CD4-positive, alpha-beta T cell (primary cell): Measurements from ENCODE around the gene NLRP7. TPM values are rescaled to one million over a fixed set of nuclear protein-coding genes. Genes with fewer than 3 reads are reported as not detected.
A peak's percentile ranks its signal among the peaks of the same experiment; 100 is the strongest.
"Not testable (repeated sequence)": the region's sequence is repeated elsewhere in the genome, so short reads cannot be mapped to it uniquely, and the experiment has no call there.

Experiments used
- ATAC-seq: fragments of 200-7000 bp; cut with Tn5 transposase; one replicate; pipeline ENCODE4 v1.10.0; 2022; ENCODE audit warnings: mild to moderate bottlenecking; ENCODE audit not compliant: poor library complexity
- CTCF ChIA-PET: fragments of 350-600 bp; sonication (Branson Sonifier 250); formaldehyde crosslinking; loops from one replicate; lab custom pipeline; 2021; ENCODE audit warnings: antibody characterized with exemption, inconsistent platforms; lab: Charles Lee
- POLR2A ChIA-PET: fragments of 350-600 bp; sonication (Branson Sonifier 250); formaldehyde crosslinking; loops from one replicate; lab custom pipeline; 2021; ENCODE audit warnings: antibody characterized with exemption, inconsistent platforms; lab: Charles Lee
- DNase-seq, 14 experiments: peaks; one replicate each; pipeline ENCODE4 v3.0.0-alpha.2; 2013 to 2020; ENCODE audit warnings: mixed read lengths in 2 of 14
- H3K27ac ChIP-seq, 2 donors: one replicate each; pipeline versions ENCODE4 v1.5.1 to v1.7.0; 2013; ENCODE audit warnings: low read length in 2 of 2, low read depth in 1 of 2, mild to moderate bottlenecking in 1 of 2
- H3K27me3 ChIP-seq, 2 experiments: 1 replicate in 1 of 2; 2 replicates in 1 of 2; pipeline versions ENCODE4 v1.6.1 to v1.7.0; 2013; ENCODE audit warnings: low read length in 2 of 2, control low read depth in 1 of 2, mild to moderate bottlenecking in 1 of 2, moderate library complexity in 1 of 2; ENCODE audit not compliant: insufficient read depth in 2 of 2, control insufficient read depth in 1 of 2
- H3K36me3 ChIP-seq: one replicate; pipeline ENCODE4 v1.6.1; 2013; ENCODE audit warnings: low read length, control low read depth; ENCODE audit not compliant: insufficient read depth
- H3K4me1 ChIP-seq: one replicate; pipeline ENCODE4 v1.6.1; 2013; ENCODE audit warnings: low read length, control low read depth; ENCODE audit not compliant: insufficient read depth
- H3K4me3 ChIP-seq: one replicate; pipeline ENCODE4 v1.5.1; 2013; ENCODE audit warnings: mild to moderate bottlenecking, low read length, moderate library complexity
- H3K9me3 ChIP-seq, 2 experiments: 1 replicate in 1 of 2; 2 replicates in 1 of 2; pipeline versions ENCODE4 v1.6.1 to v1.7.0; 2013; ENCODE audit warnings: low read length in 2 of 2, mild to moderate bottlenecking in 2 of 2, control low read depth in 1 of 2, moderate library complexity in 1 of 2; ENCODE audit not compliant: control insufficient read depth in 1 of 2, insufficient read depth in 1 of 2
- H3K27ac Mint-ChIP-seq: one replicate; pipeline ENCODE4 v1.8.0; 2020; ENCODE audit warnings: mixed read lengths
- H3K27me3 Mint-ChIP-seq: one replicate; pipeline ENCODE4 v1.8.0; 2021; ENCODE audit warnings: mixed read lengths
- H3K36me3 Mint-ChIP-seq: one replicate; pipeline ENCODE4 v1.8.0; 2021; ENCODE audit warnings: low read depth, mixed read lengths
- H3K4me1 Mint-ChIP-seq: one replicate; pipeline ENCODE4 v1.8.0; 2021; ENCODE audit warnings: low read depth, mixed read lengths
- H3K4me3 Mint-ChIP-seq: one replicate; pipeline ENCODE4 v1.8.0; 2020; ENCODE audit warnings: mild to moderate bottlenecking, mixed read lengths
- H3K9me3 Mint-ChIP-seq: one replicate; pipeline ENCODE4 v1.8.0; 2020; ENCODE audit warnings: mixed read lengths
- CTCF ChIP-seq: fragments of 200-600 bp; IDR thresholded peaks from one replicate; pipeline ENCODE4 v1.8.0; 2022; ENCODE audit warnings: antibody characterized with exemption, mild to moderate bottlenecking
- intact Hi-C, 2 experiments: fragments of 100-400 bp; cut with DNase I in 1 of 2; cut with micrococcal nuclease in 1 of 2; formaldehyde crosslinking; loops; one replicate each; pipeline versions ENCODE4 v1.15.1 to v1.9.0; 2023 to 2025; cut with DNase I, micrococcal nuclease
- polyA plus RNA-seq, 2 donors: library from polyadenylated mRNA; unstranded; fragments of 120-200 nt; gene quantifications; one replicate each; pipeline ENCODE4 v1.2.1, GENCODE V29; 2013
- total RNA-seq, 174 experiments: library from RNA in 2 of 174; stranded (reverse) in 2 of 174; gene quantifications; one replicate each; pipeline ENCODE4 v1.2.3 and lab custom pipeline; 2021 to 2026

The NLRP7 gene
- total RNA-seq = not detected
- polyA plus RNA-seq (2013, experiment 1 of 2) = 0.15 TPM
- 0.08 TPM for polyA plus RNA-seq (2013, experiment 2 of 2)
- 0 to 3.6 (median 0) reads per million in 172 experiments for total RNA-seq (lab: John Stamatoyannopoulos, UW)

- no peak within 1 kb of the TSS for H3K4me3 ChIP-seq
- Mint-ChIP-seq H3K27me3 (peaks cover 8% of the 10 kb centered on the region), H3K36me3 (no peaks in the 10 kb centered on the region), H3K4me3 (no peak within 1 kb of the TSS), H3K27ac (no peak within 1 kb of the TSS), H3K4me1 (no peaks in the 10 kb centered on the region), H3K9me3 (no peaks in the 10 kb centered on the region)
- no peaks in the 10 kb centered on the region for H3K9me3 ChIP-seq
- ATAC-seq (no peak), DNase-seq (no peak)
- H3K4me1 ChIP-seq = no peaks in the 10 kb centered on the region
- H3K36me3 ChIP-seq = no peaks in the 10 kb centered on the region
- H3K27me3 ChIP-seq = peaks cover 0 to 2% of the 10 kb centered on the region in 2 experiments
- POLR2A ChIA-PET = no interaction called here
- no peak for TF ChIP-seq CTCF
- H3K27ac ChIP-seq = no peak within 1 kb of the TSS
- CTCF ChIA-PET = no interaction called here
- intact Hi-C loops = no loop called here
Observed at GRCh38 chr19:54947381-54947780, at the start of gene NLRP7. TSS of gene NLRP7 (minus strand) at chr19:54947530.

DNA sequence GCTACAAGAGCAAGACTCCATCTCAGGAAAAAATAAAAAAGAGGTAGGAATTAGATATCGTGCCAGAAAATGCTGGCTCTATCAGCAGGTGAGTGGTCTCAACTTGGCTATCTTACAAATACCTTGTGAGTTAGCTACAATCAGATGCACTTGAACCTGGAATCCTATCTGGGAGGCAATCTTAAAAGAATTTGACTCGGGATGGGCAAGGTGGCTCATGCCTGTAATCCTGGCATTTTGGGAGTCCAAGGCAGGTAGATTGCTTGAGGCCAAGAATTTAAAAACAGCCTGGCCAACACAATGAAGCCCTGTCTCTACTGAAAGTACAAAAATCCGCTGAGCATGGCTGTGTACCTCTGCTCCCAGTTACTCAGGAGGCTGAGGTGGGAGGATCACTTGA lies 48.2 kb upstream of the NLRP7 start:
- Histone ChIP-seq H3K36me3 (no peaks in the 10 kb centered on the region), H3K9me3 (peaks cover 0 to 17% of the 10 kb centered on the region in 2 experiments), H3K4me1 (no peaks in the 10 kb centered on the region), H3K27me3 (peaks cover 0 to 4% of the 10 kb centered on the region in 2 experiments), H3K4me3 (no peak overlapping the region), H3K27ac (no peak overlapping the region)
- H3K9me3 Mint-ChIP-seq = no peaks in the 10 kb centered on the region
- POLR2A ChIA-PET = no interaction called here
- peaks cover 2% of the 10 kb centered on the region for H3K27me3 Mint-ChIP-seq
- H3K27ac Mint-ChIP-seq = no peak overlapping the region
- H3K4me1 Mint-ChIP-seq = no peaks in the 10 kb centered on the region
- TF ChIP-seq CTCF = no peak
- CTCF ChIA-PET = no interaction called here
- no peaks in the 10 kb centered on the region for H3K36me3 Mint-ChIP-seq
- H3K4me3 Mint-ChIP-seq = no peak overlapping the region
- intact Hi-C loops = no loop called here
- ATAC-seq (no peak), DNase-seq (no peak)

DNA sequence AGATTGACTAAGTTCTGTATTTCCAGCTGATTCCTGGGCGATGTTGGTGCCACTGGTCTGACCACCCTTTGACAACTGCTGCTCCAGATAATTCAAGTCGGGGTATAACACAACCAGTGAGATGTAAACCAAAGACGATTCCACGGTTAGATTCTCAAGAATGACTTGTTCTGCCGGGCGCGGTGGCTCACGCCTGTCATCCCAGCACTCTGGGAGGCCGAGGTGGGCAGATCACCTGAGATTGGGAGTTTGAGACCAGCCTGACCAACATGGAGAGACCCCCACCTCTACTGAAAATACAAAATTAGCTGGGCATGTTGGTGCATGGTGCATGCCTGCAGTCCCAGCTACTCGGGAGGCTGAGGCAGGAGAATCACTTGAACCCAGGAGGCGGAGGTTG lies 42.2 kb upstream of the NLRP7 start:
- CTCF ChIA-PET, POLR2A ChIA-PET, intact Hi-C loops: not testable (repeated sequence)

DNA sequence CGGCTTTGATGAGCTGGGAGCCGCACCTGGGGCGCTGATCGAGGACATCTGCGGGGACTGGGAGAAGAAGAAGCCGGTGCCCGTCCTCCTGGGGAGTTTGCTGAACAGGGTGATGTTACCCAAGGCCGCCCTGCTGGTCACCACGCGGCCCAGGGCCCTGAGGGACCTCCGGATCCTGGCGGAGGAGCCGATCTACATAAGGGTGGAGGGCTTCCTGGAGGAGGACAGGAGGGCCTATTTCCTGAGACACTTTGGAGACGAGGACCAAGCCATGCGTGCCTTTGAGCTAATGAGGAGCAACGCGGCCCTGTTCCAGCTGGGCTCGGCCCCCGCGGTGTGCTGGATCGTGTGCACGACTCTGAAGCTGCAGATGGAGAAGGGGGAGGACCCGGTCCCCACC lies 35.2 kb upstream of the NLRP7 start:
- H3K4me3 Mint-ChIP-seq, H3K27me3 Mint-ChIP-seq, H3K36me3 Mint-ChIP-seq, H3K9me3 Mint-ChIP-seq, CTCF ChIA-PET, H3K27me3 ChIP-seq, H3K4me1 ChIP-seq, ATAC-seq, intact Hi-C loops, H3K4me3 ChIP-seq, H3K27ac Mint-ChIP-seq, H3K27ac ChIP-seq, DNase-seq, POLR2A ChIA-PET, H3K4me1 Mint-ChIP-seq, H3K36me3 ChIP-seq: not testable (repeated sequence)
- peaks cover 0 to 11% of the 10 kb centered on the region in 2 experiments for H3K9me3 ChIP-seq

More for the DNA sequence above, 42.2 kb upstream of the NLRP7 start:
- not testable (repeated sequence) for H3K4me3 ChIP-seq, H3K27ac ChIP-seq, ATAC-seq, H3K36me3 ChIP-seq, H3K4me1 Mint-ChIP-seq, H3K27ac Mint-ChIP-seq, H3K4me3 Mint-ChIP-seq, H3K27me3 ChIP-seq, H3K36me3 Mint-ChIP-seq, H3K9me3 Mint-ChIP-seq, DNase-seq, H3K4me1 ChIP-seq
- H3K27me3 Mint-ChIP-seq = peaks cover 12% of the 10 kb centered on the region
- H3K9me3 ChIP-seq = peaks cover 0 to 14% of the 10 kb centered on the region in 2 experiments

DNA sequence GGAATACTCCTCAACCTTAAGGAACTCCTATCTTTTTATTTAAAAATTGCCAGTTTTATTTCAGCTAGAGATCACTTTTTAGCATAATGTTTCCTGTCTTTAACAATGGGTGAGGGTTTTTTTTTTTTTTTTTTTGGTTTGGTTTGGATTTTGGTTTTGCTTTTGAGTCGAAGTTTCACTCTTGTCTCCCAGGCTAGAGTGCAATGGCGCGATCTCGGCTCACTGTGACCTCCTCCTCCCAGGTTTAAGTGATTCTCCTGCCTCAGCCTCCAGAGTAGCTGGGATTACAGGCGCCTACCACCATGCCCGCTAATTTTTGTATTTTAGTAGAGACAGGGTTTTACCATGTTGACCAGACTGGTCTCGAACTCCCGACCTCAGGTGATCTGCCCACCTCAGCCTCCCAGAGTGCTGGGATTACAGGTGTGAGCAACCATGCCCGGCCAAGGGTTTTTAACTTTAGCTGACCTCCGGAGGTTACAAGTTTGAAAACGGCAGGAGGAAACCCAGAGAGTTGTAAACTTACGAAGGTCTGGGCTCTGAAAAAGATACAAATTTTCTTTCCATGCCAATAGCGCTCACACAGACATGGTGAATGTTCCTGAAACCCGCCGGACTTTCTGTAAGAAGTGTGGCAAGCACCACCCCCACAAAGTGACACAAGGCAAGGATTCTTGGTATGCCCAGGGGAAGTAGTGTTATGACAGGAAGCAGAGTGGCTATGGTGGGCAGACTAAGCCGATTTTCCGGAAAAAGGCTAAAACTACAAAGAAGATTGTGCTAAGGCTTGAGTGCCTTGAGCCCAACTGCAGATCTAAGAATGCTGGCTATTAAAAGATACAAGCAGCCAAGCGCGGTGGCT lies 26.1 kb upstream of the NLRP7 start:
- ATAC-seq, H3K27ac ChIP-seq, H3K27ac Mint-ChIP-seq, H3K4me3 Mint-ChIP-seq, H3K4me1 Mint-ChIP-seq, intact Hi-C loops, H3K36me3 Mint-ChIP-seq, H3K27me3 ChIP-seq, H3K9me3 Mint-ChIP-seq, H3K36me3 ChIP-seq, H3K27me3 Mint-ChIP-seq, POLR2A ChIA-PET, H3K4me3 ChIP-seq, H3K4me1 ChIP-seq, CTCF ChIA-PET: not testable (repeated sequence)
- DNase-seq = peak in 1 of 14 experiments; percentile 10
- peaks cover 0 to 23% of the 10 kb centered on the region in 2 experiments for H3K9me3 ChIP-seq
